HG03196 (cell line): ENCODE data around the gene TMED6.
A peak's percentile ranks its signal among the peaks of the same experiment; 100 is the strongest.

Experiments used
- ATAC-seq: cut with Tn5 transposase; IDR thresholded peaks from one replicate; pipeline ENCODE4 v1.9.1; 2021; ENCODE audit not compliant: unreplicated experiment

Gene TMED6

DNA sequence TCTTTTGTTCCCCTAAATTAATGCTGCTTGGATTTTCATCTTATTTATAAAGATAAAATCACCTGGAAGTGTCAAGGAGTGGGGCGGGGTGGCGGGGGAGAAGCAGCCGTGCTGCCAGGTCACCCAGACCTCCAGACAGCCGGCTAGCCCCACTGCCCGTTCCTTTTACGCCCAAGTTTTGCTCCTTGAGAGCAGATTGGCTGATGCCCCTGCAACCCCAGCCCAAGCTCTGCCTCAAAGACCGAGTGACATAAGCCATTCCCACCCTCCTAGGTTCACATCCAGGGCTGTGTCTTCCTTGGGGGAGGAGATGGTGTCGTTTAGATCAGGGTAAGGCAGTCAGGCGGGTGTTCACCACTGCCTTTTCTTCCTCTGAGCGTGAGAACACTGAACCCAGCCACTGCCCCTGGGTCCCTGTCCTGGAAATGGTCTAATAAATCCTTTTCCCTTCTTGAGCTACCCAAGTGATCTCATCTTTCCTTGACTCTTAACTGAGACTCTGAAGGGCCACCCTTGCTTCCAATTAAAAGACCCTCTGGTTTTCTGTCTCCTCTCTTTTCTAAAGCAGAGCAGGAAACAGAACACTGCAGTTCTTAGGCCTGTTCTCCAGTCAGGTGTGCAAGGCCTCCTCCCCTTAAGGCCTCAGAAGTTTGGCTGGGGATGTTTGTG is 26.9 kb downstream of the TMED6 start:
- no peak for ATAC-seq

DNA sequence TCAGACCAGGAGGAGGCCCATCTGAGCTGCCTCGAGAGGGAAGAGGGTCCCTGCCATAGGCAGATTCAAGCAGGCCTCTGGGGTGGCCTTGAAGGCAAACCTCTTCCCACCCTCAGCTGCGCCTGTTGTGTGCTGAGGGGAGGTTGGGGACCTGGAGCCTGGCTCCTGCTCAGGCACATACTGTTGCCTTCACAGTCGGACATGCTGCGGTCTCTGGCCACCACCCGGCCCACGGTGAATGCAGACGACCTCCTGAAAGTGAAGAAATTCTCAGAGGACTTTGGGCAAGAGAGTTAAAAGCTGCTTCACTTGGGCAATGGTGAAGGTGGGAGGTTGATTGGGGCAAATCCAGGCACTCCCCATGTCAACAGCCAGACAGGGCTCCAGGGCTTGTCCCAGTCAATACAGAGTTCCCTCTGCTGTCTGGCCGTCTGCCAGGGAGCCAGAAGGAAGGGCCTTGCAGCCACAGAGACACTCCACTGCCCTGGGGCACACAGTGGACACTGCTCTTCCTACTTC is 27.5 kb downstream of the TMED6 start:
- no peak for ATAC-seq

DNA sequence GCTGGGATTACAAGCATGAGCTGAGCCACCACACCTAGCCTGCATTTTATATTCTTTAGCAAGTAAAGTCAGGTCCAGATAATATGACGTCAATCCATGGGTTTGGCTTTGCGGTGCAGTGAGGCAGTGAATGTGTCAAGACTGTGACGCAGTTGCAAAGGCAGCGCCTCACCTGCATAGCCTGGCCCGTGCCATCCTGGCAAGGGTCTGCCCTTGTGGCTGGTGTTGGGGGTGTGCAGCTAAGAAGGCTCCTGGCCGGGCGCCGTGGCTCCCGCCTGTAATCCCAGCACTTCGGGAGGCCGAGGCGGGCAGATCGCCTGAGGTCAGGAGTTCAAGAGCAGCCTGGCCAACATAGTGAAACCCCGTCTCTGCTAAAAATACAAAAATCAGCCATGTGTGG is 28.2 kb downstream of the TMED6 start:
- ATAC-seq: no peak

DNA sequence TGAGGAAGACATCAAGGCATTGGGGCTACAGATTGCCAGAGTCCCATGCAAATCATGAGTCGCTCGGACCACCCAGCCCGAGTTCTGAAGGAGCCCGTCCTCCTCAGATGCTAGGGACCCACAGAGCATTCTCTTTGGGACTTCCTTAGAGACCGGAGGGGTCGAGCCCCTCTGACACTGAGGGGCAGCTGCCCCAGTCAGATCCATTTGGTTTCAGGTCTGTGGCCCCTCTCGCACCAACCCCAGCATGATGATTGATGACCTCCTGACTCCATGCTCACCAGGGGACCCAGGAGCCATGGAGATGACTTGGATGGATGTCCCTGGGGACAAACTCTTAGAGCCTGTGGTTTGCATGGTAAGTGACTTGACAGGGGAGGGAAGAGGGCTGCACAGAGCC is 29.2 kb downstream of the TMED6 start:
- ATAC-seq: no peak

DNA sequence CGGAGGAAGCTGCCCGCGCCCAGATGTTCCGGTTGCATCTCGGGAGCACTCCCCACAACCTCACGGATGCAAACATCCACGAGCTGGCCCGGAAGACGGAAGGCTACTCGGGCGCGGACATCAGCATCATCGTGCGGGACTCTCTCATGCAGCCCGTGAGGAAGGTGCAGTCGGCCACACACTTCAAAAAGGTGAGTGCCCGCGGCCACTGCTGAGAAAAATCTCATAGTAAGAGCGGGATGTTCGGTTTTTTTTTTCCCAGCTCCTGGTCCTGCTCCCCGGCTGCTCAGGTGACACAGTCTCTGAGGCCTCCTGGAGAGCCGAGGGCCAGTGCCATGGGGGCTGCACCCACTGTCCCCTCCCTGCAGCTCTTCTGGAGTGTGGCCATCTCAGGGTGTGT is 30.5 kb downstream of the TMED6 start:
- no peak for ATAC-seq

DNA sequence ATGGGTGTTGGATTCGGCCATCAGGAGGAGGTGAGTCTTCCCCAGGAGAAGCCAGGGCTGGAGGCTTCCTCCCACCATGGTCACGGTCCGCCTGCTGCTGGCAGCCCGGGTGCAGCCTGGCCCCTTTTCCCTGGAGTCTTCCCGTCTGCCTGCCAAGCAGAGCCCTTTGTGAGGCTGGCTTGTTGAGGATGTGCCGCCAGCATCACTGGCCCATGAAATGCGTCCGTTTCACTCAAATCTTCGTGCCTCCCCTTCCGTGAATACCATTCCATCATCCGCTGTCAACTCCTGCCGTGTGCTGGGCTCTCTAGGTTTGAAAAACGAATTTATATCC is 30.9 kb downstream of the TMED6 start:
- ATAC-seq: no peak

DNA sequence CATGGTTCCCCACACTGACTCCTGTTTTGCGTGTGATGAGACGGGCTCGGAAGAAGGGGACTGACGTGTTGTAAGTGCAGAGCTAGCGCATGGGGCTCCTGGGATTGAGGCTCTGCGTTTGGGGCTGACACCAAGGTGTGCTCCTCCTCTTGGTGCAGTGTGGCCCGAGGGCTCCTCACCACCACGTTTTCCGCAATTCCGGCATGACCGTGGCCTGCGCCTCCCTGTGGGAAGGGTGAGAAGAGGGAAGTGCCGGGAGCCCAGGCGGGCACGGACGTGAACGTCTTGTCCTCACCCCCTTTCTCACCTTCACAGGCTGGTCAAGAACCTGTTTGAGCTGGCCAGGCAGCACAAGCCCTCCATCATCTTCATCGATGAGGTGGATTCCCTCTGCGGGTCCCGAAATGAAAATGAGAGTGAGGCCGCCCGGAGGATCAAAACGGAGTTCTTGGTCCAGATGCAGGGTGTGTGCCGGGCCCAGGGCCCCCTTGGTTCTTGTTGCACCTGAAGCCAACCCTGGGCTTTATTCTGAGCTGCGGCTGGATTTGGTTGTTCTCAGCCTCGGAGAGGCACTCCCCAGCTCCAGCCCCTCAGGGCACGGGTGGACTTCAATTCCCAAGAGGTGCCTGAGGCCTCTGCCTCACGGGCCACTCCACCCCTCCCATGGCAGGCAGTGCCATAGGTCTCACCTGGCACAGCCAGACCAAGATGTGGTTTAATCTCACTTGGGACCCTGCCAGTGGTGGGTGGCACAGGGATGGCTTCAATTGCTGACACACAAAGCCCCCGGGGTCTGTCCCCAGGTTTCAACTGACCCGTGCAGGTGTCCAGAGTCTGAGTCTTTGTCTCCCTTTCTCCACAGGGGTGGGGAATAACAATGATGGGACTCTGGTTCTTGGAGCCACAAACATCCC is 31.5 kb downstream of the TMED6 start:
- ATAC-seq: no peak

DNA sequence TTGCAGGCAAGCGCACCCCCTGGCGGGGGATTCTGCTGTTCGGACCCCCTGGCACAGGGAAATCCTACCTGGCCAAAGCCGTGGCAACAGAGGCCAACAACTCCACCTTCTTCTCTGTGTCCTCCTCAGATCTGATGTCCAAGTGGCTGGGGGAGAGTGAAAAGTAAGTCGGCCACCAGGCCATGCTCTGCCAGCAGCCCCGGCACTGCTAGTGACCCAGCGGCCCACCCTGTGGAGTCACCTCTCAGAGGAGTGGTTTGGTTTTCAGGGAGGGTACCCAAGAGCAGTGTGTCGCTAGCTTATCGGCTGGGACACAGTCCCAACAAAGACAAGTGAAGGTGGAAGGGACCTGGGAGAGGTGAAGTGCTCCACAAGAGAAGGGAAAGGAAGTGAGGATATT is 32.2 kb downstream of the TMED6 start:
- ATAC-seq: no peak

DNA sequence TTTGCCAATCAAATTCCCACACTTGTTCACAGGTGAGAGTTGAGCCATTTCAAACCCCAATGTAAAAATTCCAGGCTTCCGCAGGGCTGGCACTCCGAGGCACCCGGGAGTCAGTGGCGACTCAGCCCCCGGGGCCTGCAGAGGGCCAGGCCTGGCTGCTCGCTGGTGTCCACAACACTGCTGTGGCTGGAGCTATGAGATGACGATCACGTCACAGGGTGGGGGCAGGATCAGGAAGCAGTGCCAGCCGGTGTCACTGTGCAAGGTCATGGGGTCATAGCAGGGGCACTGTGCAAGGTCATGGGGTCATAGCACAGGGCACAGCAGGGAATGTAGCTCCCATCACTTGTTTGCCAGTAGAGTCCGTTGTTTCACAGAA is 32.7 kb downstream of the TMED6 start:
- no peak for ATAC-seq

DNA sequence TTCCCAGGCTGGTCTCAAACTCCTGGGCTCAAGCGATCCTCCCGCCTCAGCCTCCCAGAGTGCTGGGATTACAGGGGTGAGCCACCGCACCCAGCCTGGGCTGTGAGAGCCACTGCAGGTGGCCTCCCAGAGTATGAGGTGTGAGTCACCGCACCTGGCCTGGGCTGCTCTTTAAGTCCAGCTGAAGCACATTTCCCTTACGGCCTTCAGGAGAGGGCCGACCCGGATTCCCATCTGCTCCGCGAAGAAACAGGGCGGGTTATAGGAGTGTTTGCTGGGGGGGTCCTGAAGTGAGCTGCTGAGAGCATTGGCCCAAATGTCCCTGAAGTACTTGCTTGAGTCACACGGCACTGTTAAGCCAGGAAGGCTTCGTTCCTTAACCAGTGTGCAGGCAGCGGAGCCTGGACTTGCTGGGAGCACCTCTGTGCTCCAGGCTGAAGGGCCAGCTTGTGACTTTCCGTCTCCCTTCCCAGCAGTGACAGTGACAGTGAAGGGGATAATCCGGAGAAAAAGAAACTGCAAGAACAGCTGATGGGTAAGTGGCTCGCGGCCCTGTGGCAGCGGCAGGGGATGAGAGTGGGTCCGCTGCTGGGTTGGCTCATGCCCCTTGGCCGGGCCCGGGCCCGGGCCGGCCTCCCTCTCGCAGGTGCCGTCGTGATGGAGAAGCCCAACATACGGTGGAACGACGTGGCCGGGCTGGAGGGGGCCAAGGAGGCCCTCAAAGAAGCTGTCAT is 33.2 kb downstream of the TMED6 start:
- no peak for ATAC-seq

DNA sequence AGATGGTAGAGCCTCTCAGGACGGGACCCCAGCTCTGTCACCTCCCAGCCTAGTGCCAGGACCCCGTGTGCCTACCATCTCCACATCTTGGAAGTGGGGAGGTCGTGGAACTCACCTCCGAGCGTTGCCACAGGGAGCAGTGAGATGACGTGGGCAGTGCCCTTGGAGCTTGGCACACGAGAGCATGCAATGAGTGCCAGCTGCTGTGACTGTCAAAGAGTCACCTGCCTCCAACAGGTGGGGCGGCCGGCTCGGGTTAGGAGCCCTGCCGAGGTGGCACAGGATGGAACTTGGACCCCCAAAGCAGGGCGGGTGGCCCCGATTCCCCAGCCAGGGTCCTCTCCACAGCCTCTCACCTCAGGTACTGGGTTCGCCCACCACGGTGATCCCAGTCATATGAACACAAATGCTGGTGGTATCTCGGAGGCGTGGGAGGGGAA is 35.0 kb downstream of the TMED6 start:
- ATAC-seq: no peak

DNA sequence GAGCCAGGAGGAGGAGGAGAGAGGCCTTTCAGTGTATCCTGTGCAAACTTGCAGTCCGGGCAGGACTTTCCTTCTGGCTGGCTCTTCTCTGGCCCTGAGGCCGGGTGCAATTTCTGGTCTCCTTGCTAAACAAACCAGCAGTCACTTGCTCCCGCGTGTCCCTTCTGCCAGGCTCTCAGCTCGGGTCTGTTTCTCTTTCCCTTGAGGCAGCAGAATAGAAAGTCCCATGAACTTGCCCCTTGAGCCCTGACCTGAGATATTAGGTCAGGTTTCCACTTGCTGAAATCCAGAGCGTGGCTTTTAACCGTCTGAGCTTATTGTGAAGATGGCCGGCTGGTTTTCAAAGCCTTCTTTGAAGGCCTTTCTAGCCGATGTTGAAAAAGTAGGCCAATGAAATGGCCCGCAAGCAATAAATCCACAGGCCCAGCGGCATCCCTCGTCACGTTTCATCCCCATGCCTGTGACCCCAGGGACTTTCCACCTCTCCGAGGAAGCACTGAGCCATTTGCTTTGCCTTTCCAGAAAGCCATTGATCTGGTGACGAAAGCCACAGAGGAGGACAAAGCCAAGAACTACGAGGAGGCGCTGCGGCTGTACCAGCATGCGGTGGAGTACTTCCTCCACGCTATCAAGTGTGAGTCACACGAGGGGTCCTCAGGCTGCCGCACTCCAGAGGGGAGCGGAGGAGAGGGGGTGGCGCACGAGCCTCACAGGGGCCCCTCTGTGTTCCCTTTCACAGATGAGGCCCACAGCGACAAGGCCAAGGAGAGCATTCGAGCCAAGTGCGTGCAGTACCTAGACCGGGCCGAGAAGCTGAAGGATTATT is 35.9 kb downstream of the TMED6 start:
- no peak for ATAC-seq

DNA sequence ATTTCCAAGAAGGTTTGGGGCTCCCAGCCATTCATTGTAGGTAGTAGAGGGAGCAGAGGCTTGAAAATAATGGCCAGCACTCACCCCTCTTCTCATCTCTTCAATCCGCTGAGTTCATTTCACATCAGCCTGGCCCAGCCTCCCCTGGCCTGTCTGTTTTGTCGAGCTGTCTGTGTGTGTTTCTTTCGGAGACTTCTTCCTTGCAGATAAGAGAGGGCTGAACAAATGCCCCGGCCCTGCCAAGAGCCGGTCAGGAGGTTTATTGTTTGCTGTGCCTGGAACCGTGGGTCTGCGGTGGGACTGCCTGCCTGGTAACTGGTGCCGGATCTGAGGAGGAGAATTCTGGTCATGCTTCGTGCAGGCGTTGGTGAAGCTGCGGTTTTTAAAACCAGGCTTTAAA is 37.1 kb downstream of the TMED6 start:
- ATAC-seq: no peak

DNA sequence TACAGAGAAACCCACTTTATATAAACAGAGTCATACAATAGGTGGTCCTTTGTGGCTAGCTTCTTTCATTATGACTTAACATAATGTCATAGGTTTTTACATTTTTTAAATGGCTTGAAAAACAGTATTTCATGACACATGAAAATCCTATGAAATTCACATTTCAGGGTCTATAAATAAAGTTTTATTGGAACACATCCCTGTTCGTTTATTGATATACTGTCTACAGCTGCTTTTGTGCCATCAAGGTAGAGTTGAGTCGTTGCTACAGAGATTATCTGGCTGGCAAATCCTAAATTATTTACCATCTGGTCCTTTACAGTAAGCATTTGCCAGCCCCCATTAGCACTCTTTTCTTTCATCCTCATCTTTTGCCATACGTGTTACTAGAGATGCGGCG is 38.1 kb downstream of the TMED6 start:
- no peak for ATAC-seq

DNA sequence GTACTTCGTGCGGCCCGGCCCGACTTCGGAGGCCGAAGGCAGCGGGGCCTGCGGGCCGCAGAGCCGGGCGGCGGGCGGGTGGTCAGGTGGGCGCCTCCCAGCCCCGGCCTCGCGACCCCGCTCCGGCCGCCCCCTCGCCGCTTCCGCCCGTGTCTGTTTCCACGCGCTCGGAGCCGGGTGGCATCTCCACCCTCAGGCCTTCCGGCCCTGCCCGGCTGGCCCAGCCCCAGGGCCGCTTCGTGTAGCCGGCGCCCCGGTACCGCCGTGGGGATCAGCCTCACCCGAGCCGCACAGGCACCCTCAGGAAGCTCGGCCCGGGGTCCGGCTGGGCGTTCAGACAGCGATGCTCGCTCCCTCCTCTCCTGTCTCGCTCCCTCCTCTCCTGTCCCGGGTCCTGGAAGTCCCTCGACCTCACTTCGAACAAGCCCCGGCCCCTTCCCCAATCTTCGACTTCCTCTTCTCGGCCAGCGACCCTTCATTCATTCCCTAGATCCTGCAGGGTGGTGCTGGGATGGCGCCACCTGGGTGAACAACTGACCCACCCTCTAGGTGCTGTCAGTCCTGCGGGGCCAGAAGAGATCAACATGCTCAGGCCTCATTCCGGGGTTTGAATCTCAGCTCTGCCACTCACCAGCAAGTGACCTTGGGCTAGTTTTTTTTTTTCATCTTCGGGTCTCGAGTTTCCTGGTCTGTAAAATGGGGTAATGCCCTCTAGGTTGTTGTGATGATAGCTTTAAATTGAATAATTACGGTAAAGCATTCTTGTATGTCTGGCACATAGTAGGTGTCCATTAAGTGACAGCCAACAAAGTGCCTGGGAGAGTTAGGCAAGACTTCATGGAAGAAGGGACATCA is 39.8 kb downstream of the TMED6 start:
- ATAC-seq: peak; percentile 38

DNA sequence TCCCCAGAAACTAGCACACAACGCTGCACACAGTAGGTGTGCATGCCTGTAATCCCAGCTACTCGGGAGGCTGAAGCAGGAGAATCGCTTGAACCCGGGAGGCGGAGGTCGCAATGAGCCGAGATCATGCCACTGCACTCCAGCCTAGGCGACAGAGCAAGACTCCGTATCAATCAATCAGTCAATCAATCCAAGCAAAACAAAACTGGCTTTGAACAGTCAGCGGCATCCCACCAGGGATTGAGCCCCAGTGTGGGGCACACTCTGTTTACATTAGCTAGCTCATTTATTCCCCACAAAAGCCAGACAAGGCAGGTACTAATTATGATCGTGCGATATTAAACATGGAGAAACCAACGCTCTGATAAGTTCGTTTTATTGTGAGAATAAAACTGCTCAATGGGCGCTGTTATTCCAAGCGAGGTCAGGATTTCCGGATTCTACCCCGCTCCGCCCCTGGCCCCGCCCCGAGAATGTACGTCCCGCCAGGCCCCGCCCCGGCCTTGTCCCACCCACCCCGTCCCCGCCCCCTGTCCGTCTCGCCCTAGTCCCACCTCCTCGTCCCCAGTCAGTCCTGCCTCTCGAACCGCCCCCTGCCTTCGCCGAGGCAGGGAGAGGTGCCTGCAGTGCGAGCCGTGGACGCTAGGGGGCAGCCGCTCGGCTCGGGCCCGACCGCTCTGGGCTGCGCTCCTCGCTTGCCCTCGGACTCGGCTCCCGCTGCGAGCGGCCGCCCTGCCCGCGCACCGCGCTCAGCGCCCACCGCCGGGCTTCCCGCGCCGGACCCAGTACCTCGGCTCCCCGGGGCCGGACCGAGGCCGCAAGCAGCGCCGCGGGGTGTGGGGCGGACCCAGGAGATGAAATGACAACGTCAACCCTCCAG is 40.7 kb downstream of the TMED6 start, which contains the start of gene VPS4A:
TSS of gene VPS4A (plus strand) at position 698 of the 880 bp plus-strand sequence. CDS start at position 860, 162 bp downstream.
- peak; percentile 90 for ATAC-seq

DNA sequence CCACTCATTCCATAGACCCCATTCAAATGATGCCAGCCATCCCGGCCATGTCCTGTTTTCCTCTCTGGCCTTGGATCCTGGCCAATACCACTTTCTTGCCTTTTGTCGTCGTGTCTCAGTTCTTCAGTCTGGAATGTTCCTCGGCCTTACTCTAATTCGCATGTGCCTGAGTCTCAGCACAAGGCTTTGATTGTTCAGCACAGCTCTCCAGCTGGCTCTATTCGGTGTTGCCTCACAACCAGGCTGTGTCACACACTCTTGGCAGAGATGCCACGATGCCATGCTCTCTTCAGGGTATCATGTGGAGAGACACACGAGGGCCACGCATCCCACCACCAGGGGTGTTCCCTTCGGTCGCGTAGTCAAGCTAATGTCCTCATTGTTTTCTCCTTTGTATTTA is 42.3 kb downstream of the TMED6 start:
- no peak for ATAC-seq

DNA sequence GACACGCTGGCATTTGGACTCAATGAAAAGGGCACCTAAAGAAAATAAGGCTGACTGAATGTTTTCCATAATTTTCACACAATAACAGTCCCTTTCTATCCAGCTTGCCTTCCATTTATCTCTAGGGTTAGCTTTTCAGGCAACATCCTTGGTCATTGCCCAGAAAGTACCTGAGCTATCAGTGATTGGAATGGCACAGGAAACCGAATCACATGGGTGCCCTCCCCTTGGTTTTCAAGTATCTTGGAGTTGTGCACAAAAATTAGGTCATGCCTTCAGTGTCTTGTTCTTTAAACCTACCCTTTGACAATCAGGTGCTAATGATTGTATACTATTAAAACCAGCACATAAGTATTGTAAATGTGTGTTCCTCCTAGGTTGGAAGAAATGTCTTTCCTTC is 43.7 kb downstream of the TMED6 start:
- ATAC-seq: no peak

DNA sequence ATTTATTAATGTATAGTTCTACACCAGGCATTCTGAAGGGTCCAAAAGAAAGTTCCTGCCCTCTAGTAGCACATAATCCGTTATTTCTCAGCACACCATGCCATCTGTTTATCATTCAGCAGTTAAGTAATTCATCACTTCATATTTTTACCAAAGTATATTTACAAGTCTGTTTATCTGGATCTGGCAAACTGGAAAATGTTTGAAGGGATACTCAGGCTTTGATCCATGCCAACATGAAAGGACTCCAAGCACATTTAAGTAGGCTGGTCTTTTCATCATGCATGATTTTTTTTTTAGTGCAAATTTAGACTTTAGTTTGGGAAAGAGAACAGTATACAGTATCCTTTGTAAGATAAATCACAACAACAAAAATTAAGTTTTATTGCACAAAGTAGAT is 44.5 kb downstream of the TMED6 start:
- no peak for ATAC-seq
